Activated CD8-positive, alpha-beta T cell treated with anti-CD3 and anti-CD28 coated beads for 36 hours (primary cell): ENCODE data around the gene LIN28B. TPM values are rescaled to one million over a fixed set of nuclear protein-coding genes. Genes with fewer than 3 reads are reported as not detected.

Source experiments
- ATAC-seq: fragments of 200-7000 bp; cut with Tn5 transposase; one replicate; pipeline ENCODE4 v1.10.0; 2021; ENCODE audit warnings: mild to moderate bottlenecking, moderate library complexity
- CTCF ChIA-PET: fragments of 350-600 bp; sonication (Branson Sonifier 250); formaldehyde crosslinking; loops from one replicate; lab custom pipeline; 2021; ENCODE audit warnings: antibody characterized with exemption; lab: Charles Lee
- POLR2A ChIA-PET: fragments of 350-600 bp; sonication (Branson Sonifier 250); formaldehyde crosslinking; loops from one replicate; lab custom pipeline; 2021; ENCODE audit warnings: antibody characterized with exemption; lab: Charles Lee
- DNase-seq: peaks from one replicate; pipeline ENCODE4 v3.0.0-alpha.2; 2020
- H3K27ac Mint-ChIP-seq: one replicate; pipeline ENCODE4 v1.8.0; 2021; ENCODE audit warnings: mild to moderate bottlenecking, mixed read lengths
- H3K27me3 Mint-ChIP-seq: one replicate; pipeline ENCODE4 v1.8.0; 2021; ENCODE audit warnings: mixed read lengths
- H3K36me3 Mint-ChIP-seq: one replicate; pipeline ENCODE4 v1.8.0; 2021; ENCODE audit warnings: low read depth, mixed read lengths
- H3K4me1 Mint-ChIP-seq: one replicate; pipeline ENCODE4 v1.8.0; 2021; ENCODE audit warnings: low read depth, mixed read lengths
- H3K4me3 Mint-ChIP-seq: one replicate; pipeline ENCODE4 v1.8.0; 2021; ENCODE audit warnings: mild to moderate bottlenecking, moderate library complexity, mixed read lengths
- H3K9me3 Mint-ChIP-seq: one replicate; pipeline ENCODE4 v1.8.0; 2021; ENCODE audit warnings: mixed read lengths
- intact Hi-C: fragments of 100-400 bp; cut with micrococcal nuclease; formaldehyde crosslinking; loops from one replicate; pipeline ENCODE4 v1.10.0; 2022
- total RNA-seq, 2 experiments: library from RNA; stranded (reverse); gene quantifications; one replicate each; pipeline ENCODE4 v1.2.3, GENCODE V29; 2021
- TF ChIP-seq, protein P1 (sequence below): fragments of 200-600 bp; IDR thresholded peaks from one replicate; pipeline ENCODE4 v1.8.0; 2022; ENCODE audit warnings: antibody characterized with exemption, mild to moderate bottlenecking

The LIN28B gene
- total RNA-seq, 2 experiments from 2014 or later = not detected

DNA sequence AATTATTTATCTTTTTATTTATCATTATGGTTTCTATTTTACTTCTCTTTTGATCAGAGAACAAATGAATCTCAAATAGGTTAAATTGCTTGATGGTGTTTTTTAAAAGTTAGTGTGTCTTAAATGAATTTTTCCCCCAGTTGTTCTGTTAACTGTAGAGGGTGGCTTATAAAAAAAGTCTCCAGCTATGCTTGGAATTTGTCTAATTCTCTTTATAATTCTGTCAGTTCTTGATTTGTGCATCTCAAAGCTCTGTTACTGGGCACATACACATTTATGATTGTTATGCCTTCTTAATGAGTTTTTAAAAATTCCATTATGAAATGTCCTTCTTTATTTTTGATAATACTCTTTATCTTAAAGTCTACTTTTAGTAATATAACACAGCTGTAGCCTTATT, 58.0 kb downstream of the LIN28B start:
- Mint-ChIP-seq H3K4me1 (no peaks in the 10 kb centered on the region), H3K36me3 (no peaks in the 10 kb centered on the region), H3K4me3 (no peak overlapping the region), H3K27me3 (peaks cover 7% of the 10 kb centered on the region), H3K9me3 (no peaks in the 10 kb centered on the region), H3K27ac (no peak overlapping the region)
- POLR2A ChIA-PET = no interaction called here
- DNase-seq (no peak), ATAC-seq (no peak)
- intact Hi-C loops = no loop called here
- CTCF ChIA-PET = no interaction called here
- TF ChIP-seq, protein P1, sequence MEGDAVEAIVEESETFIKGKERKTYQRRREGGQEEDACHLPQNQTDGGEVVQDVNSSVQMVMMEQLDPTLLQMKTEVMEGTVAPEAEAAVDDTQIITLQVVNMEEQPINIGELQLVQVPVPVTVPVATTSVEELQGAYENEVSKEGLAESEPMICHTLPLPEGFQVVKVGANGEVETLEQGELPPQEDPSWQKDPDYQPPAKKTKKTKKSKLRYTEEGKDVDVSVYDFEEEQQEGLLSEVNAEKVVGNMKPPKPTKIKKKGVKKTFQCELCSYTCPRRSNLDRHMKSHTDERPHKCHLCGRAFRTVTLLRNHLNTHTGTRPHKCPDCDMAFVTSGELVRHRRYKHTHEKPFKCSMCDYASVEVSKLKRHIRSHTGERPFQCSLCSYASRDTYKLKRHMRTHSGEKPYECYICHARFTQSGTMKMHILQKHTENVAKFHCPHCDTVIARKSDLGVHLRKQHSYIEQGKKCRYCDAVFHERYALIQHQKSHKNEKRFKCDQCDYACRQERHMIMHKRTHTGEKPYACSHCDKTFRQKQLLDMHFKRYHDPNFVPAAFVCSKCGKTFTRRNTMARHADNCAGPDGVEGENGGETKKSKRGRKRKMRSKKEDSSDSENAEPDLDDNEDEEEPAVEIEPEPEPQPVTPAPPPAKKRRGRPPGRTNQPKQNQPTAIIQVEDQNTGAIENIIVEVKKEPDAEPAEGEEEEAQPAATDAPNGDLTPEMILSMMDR = no peak

DNA sequence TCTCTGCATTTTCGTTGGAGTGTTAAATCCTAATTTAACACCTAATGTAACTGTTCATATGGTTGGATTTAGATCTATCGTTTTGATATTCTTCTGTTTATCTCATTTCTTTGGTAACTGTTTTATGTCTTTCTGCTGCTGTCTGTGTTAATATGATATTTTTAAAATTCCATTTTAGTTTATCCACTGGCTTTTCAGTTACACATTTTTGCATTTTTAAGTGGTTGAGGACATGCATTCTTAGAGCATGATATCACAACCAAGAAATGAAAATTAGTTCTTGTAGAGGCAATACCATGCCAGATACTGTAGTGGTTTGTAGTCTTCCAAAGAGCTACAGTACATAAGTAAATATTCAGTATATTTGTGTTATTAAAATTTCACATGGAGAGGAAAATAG, 58.6 kb downstream of the LIN28B start:
- Mint-ChIP-seq H3K27ac (no peak overlapping the region), H3K27me3 (peaks cover 7% of the 10 kb centered on the region), H3K9me3 (no peaks in the 10 kb centered on the region), H3K4me1 (no peaks in the 10 kb centered on the region), H3K36me3 (no peaks in the 10 kb centered on the region), H3K4me3 (no peak overlapping the region)
- POLR2A ChIA-PET = no interaction called here
- TF ChIP-seq, protein P1 = no peak
- DNase-seq (no peak), ATAC-seq (no peak)
- intact Hi-C loops = no loop called here
- CTCF ChIA-PET = no interaction called here

DNA sequence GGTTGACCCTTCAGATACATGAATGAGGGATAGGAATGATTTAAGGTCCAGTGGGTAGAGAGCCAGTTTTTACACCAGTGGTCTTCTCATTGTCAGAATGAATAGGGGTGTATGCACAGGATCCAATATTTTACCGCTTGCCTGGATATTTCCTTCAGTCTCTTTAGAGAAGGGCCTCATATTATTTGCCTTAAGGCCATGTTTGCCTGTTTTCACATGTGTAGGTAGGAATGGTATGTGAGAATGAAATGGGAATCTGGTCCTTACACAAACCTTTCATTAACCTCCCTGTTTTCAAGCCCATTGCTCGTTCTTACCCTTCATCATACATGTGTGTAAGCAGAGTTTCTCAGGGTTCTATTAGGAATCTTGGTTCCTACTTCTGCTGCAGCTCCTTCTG, 62.4 kb downstream of the LIN28B start:
- DNase-seq (no peak), ATAC-seq (no peak)
- Mint-ChIP-seq H3K36me3 (no peaks in the 10 kb centered on the region), H3K27me3 (peaks cover 13% of the 10 kb centered on the region), H3K4me1 (no peaks in the 10 kb centered on the region), H3K9me3 (no peaks in the 10 kb centered on the region), H3K27ac (no peak overlapping the region), H3K4me3 (no peak overlapping the region)
- intact Hi-C loops = no loop called here
- TF ChIP-seq, protein P1 = no peak
- ChIA-PET CTCF (no interaction called here), POLR2A (no interaction called here)

DNA sequence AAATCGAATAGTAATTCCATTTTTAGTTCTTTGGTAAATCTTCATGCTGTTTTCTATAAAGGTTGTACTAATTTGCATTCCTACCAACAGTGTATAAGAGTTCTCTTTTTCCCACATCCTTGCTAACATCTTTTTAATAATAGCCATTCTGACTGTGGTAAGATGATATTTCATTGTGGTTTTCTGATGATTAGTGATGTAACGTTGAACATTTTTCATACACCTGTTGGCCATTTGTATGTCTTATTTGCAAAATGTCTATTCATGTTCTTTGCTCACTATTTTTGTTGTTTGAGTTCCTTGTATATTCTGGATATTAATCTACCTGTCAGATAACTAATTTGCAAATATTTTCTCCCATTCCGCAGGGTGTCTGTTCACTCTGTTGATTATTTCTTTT, 64.5 kb downstream of the LIN28B start:
- peaks cover 15% of the 10 kb centered on the region for H3K27me3 Mint-ChIP-seq
- TF ChIP-seq, protein P1 = no peak
- DNase-seq = no peak
- H3K4me3 Mint-ChIP-seq = no peak overlapping the region
- H3K9me3 Mint-ChIP-seq = no peaks in the 10 kb centered on the region
- POLR2A ChIA-PET = no interaction called here
- intact Hi-C loops = no loop called here
- H3K36me3 Mint-ChIP-seq = no peaks in the 10 kb centered on the region
- ATAC-seq = no peak
- CTCF ChIA-PET = no interaction called here
- H3K27ac Mint-ChIP-seq = no peak overlapping the region
- H3K4me1 Mint-ChIP-seq = no peaks in the 10 kb centered on the region

DNA sequence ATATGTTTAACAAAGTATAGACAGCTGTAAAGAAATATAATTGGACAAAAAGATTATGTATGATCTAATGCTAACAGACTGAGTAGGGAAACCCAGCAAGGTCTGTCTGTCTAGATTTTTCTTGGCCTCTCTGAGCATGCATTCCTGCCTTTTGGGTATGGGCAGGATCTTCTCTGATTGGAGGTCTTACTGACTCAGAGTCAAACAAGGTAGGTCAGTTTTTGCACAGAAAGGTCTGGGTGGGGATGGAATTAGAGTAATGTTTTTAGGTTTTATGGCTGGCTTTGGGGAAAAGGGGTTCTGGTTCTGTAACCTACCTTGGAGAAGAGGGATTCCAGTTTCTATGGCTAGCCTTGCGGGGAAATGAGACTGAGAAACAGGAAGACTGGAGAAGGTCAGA, 65.5 kb downstream of the LIN28B start:
- no peaks in the 10 kb centered on the region for H3K36me3 Mint-ChIP-seq
- ChIA-PET CTCF (no interaction called here), POLR2A (no interaction called here)
- no peak overlapping the region for H3K4me3 Mint-ChIP-seq
- no peak for DNase-seq
- H3K9me3 Mint-ChIP-seq = no peaks in the 10 kb centered on the region
- H3K4me1 Mint-ChIP-seq = no peaks in the 10 kb centered on the region
- peaks cover 13% of the 10 kb centered on the region for H3K27me3 Mint-ChIP-seq
- intact Hi-C loops = no loop called here
- H3K27ac Mint-ChIP-seq = no peak overlapping the region
- ATAC-seq = no peak
- TF ChIP-seq, protein P1 = no peak
